NCI-H69 (cell line): ENCODE measurements around the gene ALPK1.
"Not testable (repeated sequence)": the region's sequence is repeated elsewhere in the genome, so short reads cannot be mapped to it uniquely, and the experiment has no call there.

Experiments
- DNase-seq: peaks from one replicate; lab custom pipeline; 2025; lab: John Stamatoyannopoulos, UW

Gene ALPK1

DNA sequence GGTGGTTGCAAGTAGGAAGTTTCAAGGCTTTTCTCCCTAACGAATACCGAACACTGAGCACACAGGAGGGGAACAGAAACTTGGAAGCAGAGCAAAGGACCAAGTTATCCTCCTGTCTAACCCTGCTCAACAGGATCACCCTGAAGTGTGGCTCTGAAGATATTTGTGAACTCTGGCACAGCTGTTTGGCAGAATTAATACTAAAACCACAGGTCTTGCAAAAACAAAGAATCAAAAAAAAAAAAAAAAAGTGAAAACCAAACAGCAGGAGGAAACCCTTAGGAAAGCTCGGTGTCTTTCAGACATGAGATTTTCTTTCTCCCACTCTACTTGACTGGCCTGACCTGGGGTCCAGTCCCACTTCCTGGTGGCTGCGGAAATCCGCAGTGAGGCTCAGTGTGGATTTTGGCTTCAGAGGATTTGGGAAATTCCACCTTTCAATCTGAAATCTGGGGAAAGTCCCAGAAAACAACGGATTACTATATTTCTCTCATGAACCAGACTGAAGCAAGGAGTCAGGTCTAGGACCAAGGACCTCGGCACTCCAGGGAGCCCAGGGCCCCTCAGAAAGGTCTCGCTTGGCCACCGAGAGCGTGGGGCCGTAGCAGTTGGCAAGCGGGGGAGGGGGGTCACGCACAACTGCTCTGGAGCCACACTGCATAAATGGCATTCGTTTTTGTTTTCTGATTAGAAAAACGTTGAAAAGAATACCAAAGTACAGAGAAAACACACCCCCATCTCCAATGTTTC, 12.3 kb upstream of the ALPK1 start:
- peak; percentile 42 for DNase-seq

GRCh38 chr4:112287258-112287989, 9.7 kb upstream of the ALPK1 start:
- DNase-seq = no peak

DNA sequence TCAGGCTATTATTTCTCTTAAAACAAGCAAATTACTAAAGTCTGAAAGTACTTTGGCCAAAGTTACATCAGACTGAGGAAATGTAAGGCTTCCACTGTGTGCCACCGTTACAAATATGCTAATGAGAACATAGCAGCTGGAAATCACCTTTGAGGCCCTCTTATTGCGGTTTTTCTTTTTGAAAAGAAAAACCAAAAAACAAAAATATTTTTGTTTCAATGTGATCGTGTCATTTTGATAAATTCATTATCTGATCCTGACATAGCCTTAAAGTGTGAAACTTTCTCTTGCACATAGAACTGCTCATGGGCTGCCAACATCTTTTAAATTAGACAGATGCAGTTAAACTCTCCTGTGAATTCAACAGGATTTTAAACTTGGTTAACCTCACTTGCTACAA, 8.7 kb upstream of the ALPK1 start:
- no peak for DNase-seq

- no peak for DNase-seq
These were observed 7.5 kb upstream of the ALPK1 start for GRCh38 chr4:112289407-112290253.

GRCh38 chr4:112290341-112290740, 6.8 kb upstream of the ALPK1 start:
- DNase-seq = no peak

DNA sequence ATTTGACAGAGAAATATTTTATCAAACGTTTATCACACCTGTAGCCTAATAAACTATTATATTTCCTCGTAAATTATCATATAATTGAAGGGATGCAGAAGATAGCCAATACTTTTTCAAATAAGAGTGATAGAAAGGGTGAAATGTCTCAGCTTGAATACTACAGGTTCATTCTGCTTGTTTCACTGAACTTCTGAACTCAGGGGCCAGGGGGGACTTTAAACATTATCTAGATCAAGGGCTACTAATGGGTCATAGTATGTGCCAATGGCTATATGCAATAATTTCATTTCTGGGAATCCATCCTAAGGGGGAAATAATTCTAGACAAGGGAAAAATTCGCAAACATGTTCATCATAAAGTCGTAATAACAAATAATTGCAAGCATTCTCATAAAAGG, 2.6 kb downstream of the ALPK1 start:
- no peak for DNase-seq

- no peak for DNase-seq
These were observed 5.4 kb downstream of the ALPK1 start for GRCh38 chr4:112302320-112303274.

DNA sequence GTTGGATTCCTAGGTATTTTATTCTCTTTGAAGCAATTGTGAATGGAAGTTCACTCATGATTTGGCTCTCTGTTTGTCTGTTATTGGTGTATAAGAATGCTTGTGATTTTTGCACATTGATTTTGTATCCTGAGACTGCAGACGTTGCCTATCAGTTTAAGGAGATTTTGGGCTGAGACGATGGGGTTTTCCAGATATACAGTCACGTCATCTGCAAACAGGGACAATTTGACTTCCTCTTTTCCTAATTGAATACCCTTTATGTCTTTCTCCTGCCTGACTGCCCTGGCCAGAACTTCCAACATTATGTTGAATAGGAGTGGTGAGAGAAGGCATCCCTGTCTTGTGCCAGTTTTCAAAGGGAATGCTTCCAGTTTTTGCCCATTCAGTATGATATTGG, 8.3 kb downstream of the ALPK1 start:
- DNase-seq = not testable (repeated sequence)

- peak; percentile 56 for DNase-seq
These were observed 12.2 kb downstream of the ALPK1 start for GRCh38 chr4:112309263-112309791.

GRCh38 chr4:112311516-112311915, 14.3 kb downstream of the ALPK1 start:
- DNase-seq = no peak

- no peak for DNase-seq
These were observed 15.6 kb downstream of the ALPK1 start for GRCh38 chr4:112312610-112313239.

- no peak for DNase-seq
These were observed 18.3 kb downstream of the ALPK1 start for GRCh38 chr4:112315446-112315845.

GRCh38 chr4:112316360-112316759, 19.2 kb downstream of the ALPK1 start:
- DNase-seq = no peak

DNA sequence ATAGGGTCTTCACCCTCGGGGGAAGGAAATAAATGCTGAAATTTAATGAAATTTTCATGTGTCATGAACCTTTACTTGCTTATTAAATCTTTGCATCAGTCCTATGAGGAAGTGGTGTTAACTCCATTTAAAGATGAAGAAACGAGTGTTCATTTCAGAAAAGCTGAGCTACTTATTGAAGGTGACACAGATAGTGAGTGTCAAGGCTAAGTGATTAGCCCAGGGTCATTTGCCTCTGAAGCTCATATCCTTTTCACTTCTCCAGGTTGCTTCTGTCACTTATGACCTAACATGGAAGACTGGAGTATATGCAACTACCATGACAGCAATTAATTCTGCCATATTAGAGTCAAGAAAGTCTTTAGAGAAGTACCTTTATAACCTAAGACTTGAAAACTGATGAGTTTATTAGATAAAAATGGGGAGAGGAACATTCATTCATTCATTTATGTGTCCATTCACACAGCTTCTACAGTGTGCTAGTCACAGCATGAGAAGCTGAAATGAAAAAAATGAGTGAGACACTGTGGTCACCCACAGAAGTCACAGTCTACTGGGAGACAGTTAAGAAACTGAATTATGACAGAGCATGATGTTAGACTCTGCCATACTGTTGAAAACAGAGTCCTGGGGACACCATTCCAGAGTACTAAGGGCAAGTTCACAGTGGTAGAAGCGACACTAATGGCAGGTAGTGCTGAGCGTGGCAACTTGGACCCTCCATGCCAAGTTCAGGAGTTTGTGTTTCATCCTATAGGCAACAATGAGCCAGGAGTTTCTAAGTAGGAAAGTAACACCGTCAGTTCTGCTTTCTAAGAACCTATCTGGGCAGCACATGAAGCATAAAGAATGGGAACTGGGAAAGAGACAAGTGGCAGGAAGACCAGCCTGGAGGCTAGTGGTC, 21.3 kb downstream of the ALPK1 start:
- no peak for DNase-seq

DNA sequence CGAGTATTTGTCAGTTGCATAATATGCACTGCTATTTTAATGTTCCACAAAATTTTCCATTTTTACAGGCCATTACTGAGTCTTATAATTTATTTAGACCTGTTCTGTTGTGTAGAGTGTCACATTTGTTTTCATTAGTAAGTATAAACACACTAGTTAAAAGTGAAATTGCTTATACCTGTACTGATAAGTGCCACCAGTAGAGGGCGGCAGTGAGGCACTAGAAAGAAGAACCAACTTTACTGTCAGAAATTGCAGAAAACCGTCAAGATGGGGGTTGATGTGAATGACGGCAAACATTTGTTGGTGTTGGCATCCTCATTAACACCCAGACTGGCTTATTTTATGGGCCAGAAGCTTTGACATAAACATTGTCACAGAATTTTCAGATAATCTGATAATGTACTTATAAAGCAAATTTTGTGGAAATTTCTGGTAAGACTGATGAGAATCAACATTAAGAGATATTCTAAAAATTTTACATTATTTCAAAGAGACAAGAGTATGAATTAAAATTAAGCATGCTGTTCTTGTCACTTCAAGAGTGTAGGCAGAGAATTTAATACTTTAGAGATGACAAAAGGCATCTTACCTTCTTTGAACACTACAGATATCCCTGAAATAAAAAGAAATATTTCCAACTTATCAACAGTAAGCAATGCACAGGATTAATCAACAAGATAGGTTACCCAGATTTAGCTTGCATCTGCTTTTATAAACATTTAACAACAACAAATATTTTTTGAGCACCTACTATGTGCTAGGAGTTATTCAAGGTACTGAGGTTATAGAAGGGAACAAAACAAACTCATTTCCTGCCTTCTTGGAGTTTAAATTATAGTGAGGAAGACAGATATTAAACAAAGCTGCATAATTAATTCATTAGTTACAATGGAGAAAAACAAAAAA, 24.9 kb downstream of the ALPK1 start:
- peak; percentile 68 for DNase-seq

- no peak for DNase-seq
These were observed 25.7 kb downstream of the ALPK1 start for GRCh38 chr4:112322866-112323265.

- peak; percentile 18 for DNase-seq
These were observed 28.4 kb downstream of the ALPK1 start for GRCh38 chr4:112325530-112325929.

GRCh38 chr4:112327965-112328733, 31.0 kb downstream of the ALPK1 start:
- peak; percentile 72 for DNase-seq
